IPS-NIHi7 (cell line): ENCODE data around the gene PASD1.
"Not testable (repeated sequence)": the region's sequence is repeated elsewhere in the genome, so short reads cannot be mapped to it uniquely, and the experiment has no call there.

Source experiments
- DNase-seq: peaks from one replicate; pipeline ENCODE4 v3.0.0; 2012; ENCODE audit warnings: mixed read lengths; ENCODE audit errors: extremely low spot score

PASD1 gene

GRCh38 chrX:151621422-151621821 lies 57.9 kb downstream of the PASD1 start:
- no peak for DNase-seq

GRCh38 chrX:151624677-151625076 lies 61.2 kb downstream of the PASD1 start:
- DNase-seq = no peak

- no peak for DNase-seq
These were observed 68.3 kb downstream of the PASD1 start for GRCh38 chrX:151631822-151632221.

- no peak for DNase-seq
These were observed 69.7 kb downstream of the PASD1 start for GRCh38 chrX:151633157-151633556.

- DNase-seq = no peak
These were observed 71.5 kb downstream of the PASD1 start for GRCh38 chrX:151634937-151635336.

- no peak for DNase-seq
These were observed 78.1 kb downstream of the PASD1 start for GRCh38 chrX:151641564-151641963.

- DNase-seq = peak; percentile 20
These were observed 111.8 kb downstream of the PASD1 start for GRCh38 chrX:151675121-151675746.

- DNase-seq = no peak
These were observed 112.7 kb downstream of the PASD1 start for GRCh38 chrX:151676196-151676595.

- DNase-seq = no peak
These were observed 116.4 kb downstream of the PASD1 start for GRCh38 chrX:151679798-151680402.

GRCh38 chrX:151680805-151681204 lies 117.3 kb downstream of the PASD1 start:
- DNase-seq = peak; percentile 69

GRCh38 chrX:151687635-151688034 lies 124.2 kb downstream of the PASD1 start:
- no peak for DNase-seq

GRCh38 chrX:151688695-151689094 lies 125.2 kb downstream of the PASD1 start:
- DNase-seq = no peak

- no peak for DNase-seq
These were observed 129.3 kb downstream of the PASD1 start for GRCh38 chrX:151692825-151693224.

GRCh38 chrX:151694121-151694520 lies 130.6 kb downstream of the PASD1 start:
- DNase-seq = no peak

- peak; percentile 55 for DNase-seq
These were observed 131.4 kb downstream of the PASD1 start, which contains the start of gene PRRG3 for GRCh38 chrX:151694661-151695582. Gene PRRG3, plus strand, starts transcription at chrX:151695458. Its CDS starts 3,357 bp downstream, at chrX:151698815.

GRCh38 chrX:151695583-151696340 lies 132.3 kb downstream of the PASD1 start:
- no peak for DNase-seq

GRCh38 chrX:151697082-151697481 lies 133.6 kb downstream of the PASD1 start:
- DNase-seq = not testable (repeated sequence)

- no peak for DNase-seq
These were observed 134.0 kb downstream of the PASD1 start for GRCh38 chrX:151697522-151697921.

GRCh38 chrX:151698485-151698884 lies 135.0 kb downstream of the PASD1 start:
- no peak for DNase-seq

- DNase-seq = no peak
These were observed 136.3 kb downstream of the PASD1 start for GRCh38 chrX:151699746-151700145.

- no peak for DNase-seq
These were observed 137.1 kb downstream of the PASD1 start for GRCh38 chrX:151700581-151700980.

- no peak for DNase-seq
These were observed 137.6 kb downstream of the PASD1 start for GRCh38 chrX:151701071-151701470.
